K562 (cell line): ENCODE data around the gene NRF1. TPM values are rescaled to one million over a fixed set of nuclear protein-coding genes. Genes with fewer than 3 reads are reported as not detected.
A peak's percentile ranks its signal among the peaks of the same experiment; 100 is the strongest.

Experiments used
- E2F3 ChIP-seq: fragments of 250-450 bp; sonication (Bioruptor Pico); IDR thresholded peaks from 2 replicates; pipeline ENCODE4 v1.4.0; 2020; ENCODE audit warnings: mild to moderate bottlenecking
- JUN ChIP-seq, 2 experiments: sonication (generic) in 1 of 2; formaldehyde crosslinking in 1 of 2; IDR thresholded peaks; 2 replicates each; pipeline versions ENCODE4 v1.6.1 to v1.8.0; 2012 to 2022; ENCODE audit warnings: borderline replicate concordance in 2 of 2, mild to moderate bottlenecking in 2 of 2, improper control_type of control experiment in 1 of 2, low read depth in 1 of 2, low read length in 1 of 2, missing genetic modification reagents in 1 of 2
- KLF10 ChIP-seq: fragments of 250-450 bp; sonication (Bioruptor Pico); IDR thresholded peaks from 2 replicates; pipeline ENCODE4 v1.6.1; 2021; ENCODE audit warnings: matching md5 sums
- polyA plus RNA-seq, 8 experiments: library from polyadenylated mRNA; depleted of rRNA in 4 of 8; stranded (reverse) in 5 of 8; unstranded in 3 of 8; fragments of >200 nt; fragmentation: Nextera tagmentation in 2 of 8; fragmentation: Illumina TruSeq in 1 of 8; extraction: Ambion mirVana in 2 of 8; extraction: Trizol in 1 of 8; gene quantifications; 2 replicates each; pipeline versions ENCODE4 v1.2.1 to v1.2.3, GENCODE V29; 2011 to 2014; ENCODE audit warnings: inconsistent platforms in 1 of 8, missing spikeins in 1 of 8
- total RNA-seq, 7 experiments: library from RNA; depleted of rRNA in 6 of 7; stranded (reverse); fragments of >200 nt in 6 of 7; fragmentation: Illumina TruSeq in 2 of 7; extraction: Trizol in 2 of 7; gene quantifications; 2 replicates each; pipeline versions ENCODE4 v1.2.1 to v1.2.3, GENCODE V29; 2011 to 2021; ENCODE audit warnings: low replicate concordance in 1 of 7
- TF ChIP-seq, protein P1 (sequence below): sonication (generic); formaldehyde crosslinking; IDR thresholded peaks from 2 replicates; pipeline ENCODE4 v1.8.0; 2022; ENCODE audit warnings: mild to moderate bottlenecking, missing genetic modification reagents
- TF ChIP-seq, protein P2 (sequence below): fragments of 200-600 bp; sonication (generic); IDR thresholded peaks from one replicate; pipeline ENCODE4 v1.6.1; 2012; ENCODE audit warnings: mild to moderate bottlenecking, low read depth, low read length, inconsistent platforms
- TF ChIP-seq, protein P3 (sequence below): IDR thresholded peaks from 2 replicates; pipeline ENCODE4 v1.6.1; 2014; ENCODE audit warnings: antibody characterized with exemption

NRF1 gene
- total and polyA plus RNA-seq, 9 of the 15 experiments (the other 6 are each of a cell fraction or from before 2014, with no cell fraction given), result 8.6 to 28.8 (median 20.3) TPM

DNA sequence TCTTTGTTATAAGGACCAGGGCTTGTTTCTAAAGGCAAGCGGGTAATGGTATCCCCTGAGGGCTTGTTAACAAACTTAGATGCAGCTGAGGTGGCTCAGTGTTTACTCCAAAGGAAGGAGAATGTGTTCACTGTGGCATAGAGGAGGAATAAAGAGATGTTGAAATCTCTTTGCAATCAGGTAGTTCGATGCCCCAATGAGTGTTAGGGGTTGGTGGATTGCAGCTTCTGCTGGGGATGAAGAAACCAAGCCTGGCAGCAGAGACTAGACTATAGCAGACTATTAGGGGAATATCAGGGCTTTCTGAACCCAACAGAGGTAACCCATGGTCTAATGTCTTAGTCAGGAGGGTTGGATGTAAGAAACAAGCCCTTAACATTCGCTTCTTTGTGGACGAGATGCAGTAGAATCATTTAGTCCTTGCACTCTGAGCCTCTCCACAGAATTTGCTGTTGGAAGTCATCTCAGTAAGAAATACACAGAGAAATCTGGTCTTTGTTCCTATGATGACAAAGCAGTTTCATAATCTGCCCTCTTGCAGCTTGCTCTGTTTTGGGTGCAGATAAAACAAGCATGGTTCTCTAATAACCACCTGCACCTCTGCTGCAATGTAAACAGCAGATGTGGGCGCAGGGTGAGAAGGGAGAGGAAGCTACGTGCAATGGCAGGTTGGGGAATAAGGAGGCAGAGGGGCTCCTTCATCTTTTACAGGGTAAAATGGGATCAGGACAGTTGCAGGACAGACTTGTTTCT lies 108.6 kb downstream of the NRF1 start (continued):
- TF ChIP-seq, protein P1, sequence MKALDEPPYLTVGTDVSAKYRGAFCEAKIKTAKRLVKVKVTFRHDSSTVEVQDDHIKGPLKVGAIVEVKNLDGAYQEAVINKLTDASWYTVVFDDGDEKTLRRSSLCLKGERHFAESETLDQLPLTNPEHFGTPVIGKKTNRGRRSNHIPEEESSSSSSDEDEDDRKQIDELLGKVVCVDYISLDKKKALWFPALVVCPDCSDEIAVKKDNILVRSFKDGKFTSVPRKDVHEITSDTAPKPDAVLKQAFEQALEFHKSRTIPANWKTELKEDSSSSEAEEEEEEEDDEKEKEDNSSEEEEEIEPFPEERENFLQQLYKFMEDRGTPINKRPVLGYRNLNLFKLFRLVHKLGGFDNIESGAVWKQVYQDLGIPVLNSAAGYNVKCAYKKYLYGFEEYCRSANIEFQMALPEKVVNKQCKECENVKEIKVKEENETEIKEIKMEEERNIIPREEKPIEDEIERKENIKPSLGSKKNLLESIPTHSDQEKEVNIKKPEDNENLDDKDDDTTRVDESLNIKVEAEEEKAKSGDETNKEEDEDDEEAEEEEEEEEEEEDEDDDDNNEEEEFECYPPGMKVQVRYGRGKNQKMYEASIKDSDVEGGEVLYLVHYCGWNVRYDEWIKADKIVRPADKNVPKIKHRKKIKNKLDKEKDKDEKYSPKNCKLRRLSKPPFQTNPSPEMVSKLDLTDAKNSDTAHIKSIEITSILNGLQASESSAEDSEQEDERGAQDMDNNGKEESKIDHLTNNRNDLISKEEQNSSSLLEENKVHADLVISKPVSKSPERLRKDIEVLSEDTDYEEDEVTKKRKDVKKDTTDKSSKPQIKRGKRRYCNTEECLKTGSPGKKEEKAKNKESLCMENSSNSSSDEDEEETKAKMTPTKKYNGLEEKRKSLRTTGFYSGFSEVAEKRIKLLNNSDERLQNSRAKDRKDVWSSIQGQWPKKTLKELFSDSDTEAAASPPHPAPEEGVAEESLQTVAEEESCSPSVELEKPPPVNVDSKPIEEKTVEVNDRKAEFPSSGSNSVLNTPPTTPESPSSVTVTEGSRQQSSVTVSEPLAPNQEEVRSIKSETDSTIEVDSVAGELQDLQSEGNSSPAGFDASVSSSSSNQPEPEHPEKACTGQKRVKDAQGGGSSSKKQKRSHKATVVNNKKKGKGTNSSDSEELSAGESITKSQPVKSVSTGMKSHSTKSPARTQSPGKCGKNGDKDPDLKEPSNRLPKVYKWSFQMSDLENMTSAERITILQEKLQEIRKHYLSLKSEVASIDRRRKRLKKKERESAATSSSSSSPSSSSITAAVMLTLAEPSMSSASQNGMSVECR (CRISPR knock-in tag), result peak; percentile 78; the same call in 1 of the 2 replicates
- TF ChIP-seq, protein P2, sequence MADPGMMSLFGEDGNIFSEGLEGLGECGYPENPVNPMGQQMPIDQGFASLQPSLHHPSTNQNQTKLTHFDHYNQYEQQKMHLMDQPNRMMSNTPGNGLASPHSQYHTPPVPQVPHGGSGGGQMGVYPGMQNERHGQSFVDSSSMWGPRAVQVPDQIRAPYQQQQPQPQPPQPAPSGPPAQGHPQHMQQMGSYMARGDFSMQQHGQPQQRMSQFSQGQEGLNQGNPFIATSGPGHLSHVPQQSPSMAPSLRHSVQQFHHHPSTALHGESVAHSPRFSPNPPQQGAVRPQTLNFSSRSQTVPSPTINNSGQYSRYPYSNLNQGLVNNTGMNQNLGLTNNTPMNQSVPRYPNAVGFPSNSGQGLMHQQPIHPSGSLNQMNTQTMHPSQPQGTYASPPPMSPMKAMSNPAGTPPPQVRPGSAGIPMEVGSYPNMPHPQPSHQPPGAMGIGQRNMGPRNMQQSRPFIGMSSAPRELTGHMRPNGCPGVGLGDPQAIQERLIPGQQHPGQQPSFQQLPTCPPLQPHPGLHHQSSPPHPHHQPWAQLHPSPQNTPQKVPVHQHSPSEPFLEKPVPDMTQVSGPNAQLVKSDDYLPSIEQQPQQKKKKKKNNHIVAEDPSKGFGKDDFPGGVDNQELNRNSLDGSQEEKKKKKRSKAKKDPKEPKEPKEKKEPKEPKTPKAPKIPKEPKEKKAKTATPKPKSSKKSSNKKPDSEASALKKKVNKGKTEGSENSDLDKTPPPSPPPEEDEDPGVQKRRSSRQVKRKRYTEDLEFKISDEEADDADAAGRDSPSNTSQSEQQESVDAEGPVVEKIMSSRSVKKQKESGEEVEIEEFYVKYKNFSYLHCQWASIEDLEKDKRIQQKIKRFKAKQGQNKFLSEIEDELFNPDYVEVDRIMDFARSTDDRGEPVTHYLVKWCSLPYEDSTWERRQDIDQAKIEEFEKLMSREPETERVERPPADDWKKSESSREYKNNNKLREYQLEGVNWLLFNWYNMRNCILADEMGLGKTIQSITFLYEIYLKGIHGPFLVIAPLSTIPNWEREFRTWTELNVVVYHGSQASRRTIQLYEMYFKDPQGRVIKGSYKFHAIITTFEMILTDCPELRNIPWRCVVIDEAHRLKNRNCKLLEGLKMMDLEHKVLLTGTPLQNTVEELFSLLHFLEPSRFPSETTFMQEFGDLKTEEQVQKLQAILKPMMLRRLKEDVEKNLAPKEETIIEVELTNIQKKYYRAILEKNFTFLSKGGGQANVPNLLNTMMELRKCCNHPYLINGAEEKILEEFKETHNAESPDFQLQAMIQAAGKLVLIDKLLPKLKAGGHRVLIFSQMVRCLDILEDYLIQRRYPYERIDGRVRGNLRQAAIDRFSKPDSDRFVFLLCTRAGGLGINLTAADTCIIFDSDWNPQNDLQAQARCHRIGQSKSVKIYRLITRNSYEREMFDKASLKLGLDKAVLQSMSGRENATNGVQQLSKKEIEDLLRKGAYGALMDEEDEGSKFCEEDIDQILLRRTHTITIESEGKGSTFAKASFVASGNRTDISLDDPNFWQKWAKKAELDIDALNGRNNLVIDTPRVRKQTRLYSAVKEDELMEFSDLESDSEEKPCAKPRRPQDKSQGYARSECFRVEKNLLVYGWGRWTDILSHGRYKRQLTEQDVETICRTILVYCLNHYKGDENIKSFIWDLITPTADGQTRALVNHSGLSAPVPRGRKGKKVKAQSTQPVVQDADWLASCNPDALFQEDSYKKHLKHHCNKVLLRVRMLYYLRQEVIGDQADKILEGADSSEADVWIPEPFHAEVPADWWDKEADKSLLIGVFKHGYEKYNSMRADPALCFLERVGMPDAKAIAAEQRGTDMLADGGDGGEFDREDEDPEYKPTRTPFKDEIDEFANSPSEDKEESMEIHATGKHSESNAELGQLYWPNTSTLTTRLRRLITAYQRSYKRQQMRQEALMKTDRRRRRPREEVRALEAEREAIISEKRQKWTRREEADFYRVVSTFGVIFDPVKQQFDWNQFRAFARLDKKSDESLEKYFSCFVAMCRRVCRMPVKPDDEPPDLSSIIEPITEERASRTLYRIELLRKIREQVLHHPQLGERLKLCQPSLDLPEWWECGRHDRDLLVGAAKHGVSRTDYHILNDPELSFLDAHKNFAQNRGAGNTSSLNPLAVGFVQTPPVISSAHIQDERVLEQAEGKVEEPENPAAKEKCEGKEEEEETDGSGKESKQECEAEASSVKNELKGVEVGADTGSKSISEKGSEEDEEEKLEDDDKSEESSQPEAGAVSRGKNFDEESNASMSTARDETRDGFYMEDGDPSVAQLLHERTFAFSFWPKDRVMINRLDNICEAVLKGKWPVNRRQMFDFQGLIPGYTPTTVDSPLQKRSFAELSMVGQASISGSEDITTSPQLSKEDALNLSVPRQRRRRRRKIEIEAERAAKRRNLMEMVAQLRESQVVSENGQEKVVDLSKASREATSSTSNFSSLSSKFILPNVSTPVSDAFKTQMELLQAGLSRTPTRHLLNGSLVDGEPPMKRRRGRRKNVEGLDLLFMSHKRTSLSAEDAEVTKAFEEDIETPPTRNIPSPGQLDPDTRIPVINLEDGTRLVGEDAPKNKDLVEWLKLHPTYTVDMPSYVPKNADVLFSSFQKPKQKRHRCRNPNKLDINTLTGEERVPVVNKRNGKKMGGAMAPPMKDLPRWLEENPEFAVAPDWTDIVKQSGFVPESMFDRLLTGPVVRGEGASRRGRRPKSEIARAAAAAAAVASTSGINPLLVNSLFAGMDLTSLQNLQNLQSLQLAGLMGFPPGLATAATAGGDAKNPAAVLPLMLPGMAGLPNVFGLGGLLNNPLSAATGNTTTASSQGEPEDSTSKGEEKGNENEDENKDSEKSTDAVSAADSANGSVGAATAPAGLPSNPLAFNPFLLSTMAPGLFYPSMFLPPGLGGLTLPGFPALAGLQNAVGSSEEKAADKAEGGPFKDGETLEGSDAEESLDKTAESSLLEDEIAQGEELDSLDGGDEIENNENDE, result no peak
- TF ChIP-seq JUN (IDR thresholded peaks at IDR 0.05; ENCODE audit: borderline replicate concordance, low read depth, low read length), result peak; percentile 54; the same call in 1 of the 2 replicates
- peak; percentile 72; the same call in 1 of the 2 replicates for TF ChIP-seq JUN (CRISPR knock-in tag; IDR thresholded peaks at IDR 0.05; ENCODE audit: borderline replicate concordance)
- peak; percentile 71; the same call in 1 of the 2 replicates for TF ChIP-seq E2F3
- TF ChIP-seq, protein P3, sequence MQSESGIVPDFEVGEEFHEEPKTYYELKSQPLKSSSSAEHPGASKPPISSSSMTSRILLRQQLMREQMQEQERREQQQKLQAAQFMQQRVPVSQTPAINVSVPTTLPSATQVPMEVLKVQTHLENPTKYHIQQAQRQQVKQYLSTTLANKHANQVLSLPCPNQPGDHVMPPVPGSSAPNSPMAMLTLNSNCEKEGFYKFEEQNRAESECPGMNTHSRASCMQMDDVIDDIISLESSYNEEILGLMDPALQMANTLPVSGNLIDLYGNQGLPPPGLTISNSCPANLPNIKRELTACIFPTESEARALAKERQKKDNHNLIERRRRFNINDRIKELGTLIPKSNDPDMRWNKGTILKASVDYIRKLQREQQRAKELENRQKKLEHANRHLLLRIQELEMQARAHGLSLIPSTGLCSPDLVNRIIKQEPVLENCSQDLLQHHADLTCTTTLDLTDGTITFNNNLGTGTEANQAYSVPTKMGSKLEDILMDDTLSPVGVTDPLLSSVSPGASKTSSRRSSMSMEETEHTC, result peak; percentile 84
- no peak for TF ChIP-seq KLF10 (CRISPR knock-in tag)
